PC-3 (cell line): ENCODE data around the gene TNRC6B.

Experiments
- CTCF ChIP-seq: fragments of 300-600 bp; sonication (generic); conservative IDR thresholded peaks from 2 replicates; pipeline ENCODE4 v1.5.1; 2017; ENCODE audit warnings: antibody characterized with exemption, low read depth, mild to moderate bottlenecking, low read length
- EZH2 ChIP-seq: fragments of 300-600 bp; sonication (generic); IDR thresholded peaks from one replicate; pipeline ENCODE4 v1.6.1; 2017; ENCODE audit warnings: antibody characterized with exemption, mild to moderate bottlenecking, low read length; ENCODE audit not compliant: unreplicated experiment
- EZH2phosphoT487 ChIP-seq: fragments of 300-600 bp; sonication (generic); IDR thresholded peaks from 2 replicates; pipeline ENCODE4 v1.6.1; 2018; ENCODE audit warnings: mild to moderate bottlenecking, antibody characterized with exemption, low read length, borderline replicate concordance

- TF ChIP-seq EZH2 = no peak
- no peak for TF ChIP-seq CTCF
- no peak for TF ChIP-seq EZH2phosphoT487
Measured at GRCh38 chr22:40270748-40271373, 93.1 kb downstream of the TNRC6B start.
